K562 (cell line): Measurements from ENCODE around the gene SPATC1L. TPM values are rescaled to one million over a fixed set of nuclear protein-coding genes. Genes with fewer than 3 reads are reported as not detected.

Experiments used
- ATAC-seq: fragments of 200-7000 bp; cut with Tn5 transposase; 3 replicates; pipeline ENCODE4 v1.9.1; 2020; ENCODE audit warnings: moderate library complexity
- BruUV-seq: library from RNA; stranded (reverse); fragments of 400-500 nt; replicated peaks from 2 replicates; lab custom pipeline; 2021; lab: Mats Ljungman, UMichigan
- CTCF ChIA-PET: fragments of 300-600 bp; formaldehyde crosslinking; extraction: SDS; loops from one replicate; lab custom pipeline; 2021; ENCODE audit warnings: low intra/inter-chr PET ratio; lab: Yijun Ruan, JAX
- POLR2A ChIA-PET: fragments of 300-600, 350-650 bp; sonication (Branson Sonifier 250); formaldehyde crosslinking; extraction: SDS; loops from one replicate; lab custom pipeline; 2021; ENCODE audit warnings: antibody characterized with exemption, inconsistent platforms; lab: Yijun Ruan, JAX
- DNase-seq, 4 experiments: peaks; one replicate each; pipeline versions ENCODE4 v3.0.0 to v3.0.0-alpha.2; 2011 to 2018; ENCODE audit warnings: low spot score in 3 of 4, mixed read lengths in 3 of 4; ENCODE audit errors: extremely low read depth in 1 of 4
- FAIRE-seq: peaks from 2 replicates; lab custom pipeline; 2011; peaks lifted over from hg19 to GRCh38; lab: Jason Lieb, UNC
- H2AFZ ChIP-seq: 2 replicates; pipeline ENCODE4 v1.6.0; 2011; ENCODE audit warnings: low read depth, low read length, control low read depth, inconsistent platforms
- H3K27ac ChIP-seq: fragments of 200-600 bp; 3 replicates; pipeline ENCODE4 v1.8.0; 2011; ENCODE audit warnings: low read depth, mild to moderate bottlenecking, control low read depth, inconsistent platforms, low read length, moderate library complexity, mixed read lengths; ENCODE audit errors: extremely low read depth
- H3K27me3 ChIP-seq, 2 experiments: fragments of 300-600 bp in 1 of 2; 2 replicates in 1 of 2; 3 replicates in 1 of 2; pipeline versions ENCODE4 v1.6.0 to v1.8.0; 2011; ENCODE audit warnings: inconsistent platforms in 2 of 2, low read length in 2 of 2, mild to moderate bottlenecking in 1 of 2, mixed read lengths in 1 of 2, moderate library complexity in 1 of 2; ENCODE audit not compliant: control insufficient read depth in 2 of 2, insufficient read depth in 2 of 2
- H3K36me3 ChIP-seq: fragments of 300-600 bp; 3 replicates; pipeline ENCODE4 v1.8.0; 2011; ENCODE audit warnings: mild to moderate bottlenecking, low read length, inconsistent platforms; ENCODE audit not compliant: control insufficient read depth, insufficient read depth
- H3K4me1 ChIP-seq, 2 experiments: fragments of 200-600 bp in 1 of 2; replicated peaks in 1 of 2; 2 replicates in 1 of 2; 3 replicates in 1 of 2; pipeline versions ENCODE4 v1.5.1 to v1.8.0; 2011; ENCODE audit warnings: inconsistent platforms in 2 of 2, low read length in 2 of 2, mild to moderate bottlenecking in 1 of 2, mixed read lengths in 1 of 2, moderate library complexity in 1 of 2; ENCODE audit not compliant: control insufficient read depth in 2 of 2, insufficient read depth in 2 of 2
- H3K4me2 ChIP-seq: 2 replicates; pipeline ENCODE4 v1.6.1; 2011; ENCODE audit warnings: low read length, control low read depth, inconsistent platforms, mixed read lengths; ENCODE audit not compliant: insufficient read depth
- H3K4me3 ChIP-seq: fragments of 200-600 bp; sonication (generic), shearing (Covaris generic); 2 replicates; pipeline ENCODE4 v1.5.1; 2016; ENCODE audit warnings: control low read depth, inconsistent platforms
- H3K79me2 ChIP-seq: fragments of 200-600 bp; 3 replicates; pipeline ENCODE4 v1.8.0; 2011; ENCODE audit warnings: low read length, inconsistent platforms; ENCODE audit not compliant: control insufficient read depth, insufficient read depth
- H3K9ac ChIP-seq, 2 experiments: 2 replicates each; pipeline versions ENCODE4 v1.6.0 to v1.6.1; 2011; ENCODE audit warnings: low read depth in 2 of 2, low read length in 2 of 2, control low read depth in 1 of 2, inconsistent platforms in 1 of 2, mild to moderate bottlenecking in 1 of 2, mixed read lengths in 1 of 2; ENCODE audit not compliant: insufficient read depth in 1 of 2
- H3K9me1 ChIP-seq: one replicate; pipeline ENCODE4 v1.6.0; 2011; ENCODE audit warnings: inconsistent platforms, mild to moderate bottlenecking, low read length, moderate library complexity; ENCODE audit not compliant: control insufficient read depth, insufficient read depth
- H3K9me3 ChIP-seq: replicated peaks from 2 replicates; pipeline ENCODE4 v1.5.1; 2011; ENCODE audit warnings: low read depth, low read length, inconsistent platforms; ENCODE audit not compliant: control insufficient read depth, insufficient read depth
- H4K20me1 ChIP-seq: replicated peaks from 2 replicates; pipeline ENCODE4 v1.6.1; 2011; ENCODE audit warnings: low read length, inconsistent platforms, mixed read lengths; ENCODE audit not compliant: control insufficient read depth, insufficient read depth
- CHD2 ChIP-seq: IDR thresholded peaks from 2 replicates; pipeline ENCODE4 v1.6.1; 2011; ENCODE audit warnings: low read depth, low read length
- CREBBP ChIP-seq: IDR thresholded peaks from one replicate; pipeline ENCODE4 v1.6.1; 2012; ENCODE audit warnings: low read depth, mild to moderate bottlenecking, control low read depth, inconsistent platforms, low read length
- HMG20B ChIP-seq: fragments of 250-450 bp; sonication (Bioruptor Pico); IDR thresholded peaks from 2 replicates; pipeline ENCODE4 v1.5.0; 2021; ENCODE audit warnings: mild to moderate bottlenecking
- KAT8 ChIP-seq: fragments of 450-650 bp; IDR thresholded peaks from 2 replicates; pipeline ENCODE4 v1.6.1; 2016; ENCODE audit warnings: low read depth, mild to moderate bottlenecking
- L3MBTL2 ChIP-seq: fragments of 450-650 bp; IDR thresholded peaks from 2 replicates; pipeline ENCODE4 v1.6.1; 2016; ENCODE audit warnings: mild to moderate bottlenecking, moderate library complexity
- MCM7 ChIP-seq, 2 experiments: fragments of 450-650 bp; IDR thresholded peaks; 2 replicates each; pipeline ENCODE4 v1.6.1; 2016 to 2018
- NR2C2 ChIP-seq, 2 experiments: fragments of 200-800 bp in 1 of 2; sonication (Bioruptor generic) in 1 of 2; sonication (generic) in 1 of 2; formaldehyde crosslinking in 1 of 2; IDR thresholded peaks; 2 replicates each; pipeline versions ENCODE4 v1.6.1 to v1.8.0; 2016 to 2022; ENCODE audit warnings: mild to moderate bottlenecking in 1 of 2, missing compliant biosample characterization in 1 of 2, missing genetic modification characterization in 1 of 2, missing genetic modification reagents in 1 of 2
- PTRF ChIP-seq: fragments of 450-650 bp; IDR thresholded peaks from 2 replicates; pipeline ENCODE4 v1.6.1; 2016; ENCODE audit warnings: mild to moderate bottlenecking, missing genetic modification characterization, missing compliant biosample characterization
- RBM22 ChIP-seq: fragments of 200-400 bp; formaldehyde crosslinking; IDR thresholded peaks from 2 replicates; pipeline ENCODE4 v1.6.1; 2018; ENCODE audit warnings: low read length, low read depth; ENCODE audit not compliant: poor library complexity, severe bottlenecking
- XRCC5 ChIP-seq: fragments of 200-400 bp; formaldehyde crosslinking; IDR thresholded peaks from 2 replicates; pipeline ENCODE4 v1.6.1; 2017; ENCODE audit warnings: low read depth, mild to moderate bottlenecking, low read length
- YY1 ChIP-seq, 3 experiments: IDR thresholded peaks; 2 replicates each; pipeline ENCODE4 v1.6.1; 2011; ENCODE audit warnings: low read length in 2 of 3, mild to moderate bottlenecking in 2 of 3, moderate library complexity in 2 of 3, borderline replicate concordance in 1 of 3, control low read depth in 1 of 3, low read depth in 1 of 3; ENCODE audit not compliant: insufficient read depth in 3 of 3, insufficient replicate concordance in 2 of 3, control insufficient read depth in 1 of 3, insufficient read length in 1 of 3; ENCODE audit errors: extremely low read depth in 1 of 3
- ZNF354B ChIP-seq: fragments of 250-450 bp; sonication (Bioruptor Pico); IDR thresholded peaks from 2 replicates; pipeline ENCODE4 v1.4.0; 2020
- ZNF79 ChIP-seq: fragments of 250-450 bp; sonication (Bioruptor Pico); IDR thresholded peaks from 2 replicates; pipeline ENCODE4 v1.4.0; 2020; ENCODE audit warnings: low read depth, mild to moderate bottlenecking, moderate library complexity
- WGBS: fragments of 100-300 bp; shearing (Covaris generic); methylation state at CpG from one replicate; pipeline ENCODE4 v1.1.6; 2016; ENCODE audit warnings: low coverage, mixed read lengths; ENCODE audit not compliant: insufficient coverage; ENCODE audit errors: missing lambda C conversion rate; 5-methylcytosine and 5-hydroxymethylcytosine counted together
- in situ Hi-C: fragments of 300-500 bp; cut with MboI; formaldehyde crosslinking; loops from 4 replicates; pipeline ENCODE4 v1.15.0; 2018; ENCODE audit warnings: inconsistent platforms, mixed read lengths
- intact Hi-C: fragments of 100-400 bp; cut with micrococcal nuclease; formaldehyde crosslinking; loops from 2 replicates; pipeline ENCODE4 v1.14.2; 2022
- polyA plus RNA-seq, 8 experiments: library from polyadenylated mRNA; depleted of rRNA in 4 of 8; stranded (reverse) in 5 of 8; unstranded in 3 of 8; fragments of >200 nt; fragmentation: Nextera tagmentation in 2 of 8; fragmentation: Illumina TruSeq in 1 of 8; extraction: Ambion mirVana in 2 of 8; extraction: Trizol in 1 of 8; gene quantifications; 2 replicates each; pipeline versions ENCODE4 v1.2.1 to v1.2.3, GENCODE V29; 2011 to 2014; ENCODE audit warnings: inconsistent platforms in 1 of 8, missing spikeins in 1 of 8
- total RNA-seq, 7 experiments: library from RNA; depleted of rRNA in 6 of 7; stranded (reverse); fragments of >200 nt in 6 of 7; fragmentation: Illumina TruSeq in 2 of 7; extraction: Trizol in 2 of 7; gene quantifications; 2 replicates each; pipeline versions ENCODE4 v1.2.1 to v1.2.3, GENCODE V29; 2011 to 2021; ENCODE audit warnings: low replicate concordance in 1 of 7
- TF ChIP-seq, protein P1 (sequence below): sonication (generic); formaldehyde crosslinking; IDR thresholded peaks from 2 replicates; pipeline ENCODE4 v1.8.0; 2022; ENCODE audit warnings: mild to moderate bottlenecking, missing genetic modification reagents
- TF ChIP-seq, protein P2 (sequence below): fragments of 450-650 bp; IDR thresholded peaks from 2 replicates; pipeline ENCODE4 v1.7.0; 2016; ENCODE audit warnings: borderline replicate concordance

The SPATC1L gene
- total and polyA plus RNA-seq, 9 of the 15 experiments (the other 6 are each of a cell fraction or from before 2014, with no cell fraction given) = 0.14 to 121 (median 34.0) TPM; not detected in 1

DNA sequence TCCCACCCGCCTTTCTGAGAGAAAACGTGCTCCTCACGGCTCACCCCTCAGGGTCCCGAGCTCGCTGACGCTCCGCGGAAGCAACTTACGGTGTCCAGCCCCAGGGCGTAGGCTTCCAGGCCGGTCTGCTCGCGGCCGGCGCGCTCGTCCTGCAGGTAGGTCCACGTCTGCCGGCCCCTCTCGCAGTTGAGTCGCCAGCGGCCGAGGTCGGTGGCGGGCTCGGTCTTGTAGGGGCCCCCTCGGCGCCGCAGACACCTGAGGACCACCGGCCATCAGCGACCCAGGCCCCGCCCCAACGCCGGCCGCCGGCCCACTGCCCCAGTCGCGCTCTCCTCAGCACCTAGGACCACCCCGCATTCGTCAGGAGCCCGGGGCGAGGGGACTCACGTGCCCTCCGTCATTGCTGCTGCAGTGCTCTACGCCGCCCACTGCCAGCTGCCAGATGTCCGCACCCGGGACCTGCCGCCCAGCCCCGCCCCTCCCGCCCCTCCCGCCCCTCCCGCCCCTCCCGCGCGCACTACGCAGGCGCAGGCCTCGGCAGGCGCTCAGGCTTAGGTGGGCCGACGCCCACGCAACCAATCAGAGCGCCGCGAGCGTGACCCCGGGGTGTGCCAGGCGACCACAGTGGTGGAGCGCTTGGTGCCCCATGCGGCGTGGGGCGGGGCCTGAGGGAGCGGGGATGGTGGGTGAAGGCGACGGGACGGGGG, 44.2 kb upstream of the SPATC1L start, which contains the start of gene LSS:
LSS (minus strand) TSS at position 430 of the 707 bp plus-strand sequence; CDS start at position 401, 29 bp downstream.
- Histone ChIP-seq H3K4me1 (peaks cover 38 to 39% of the 10 kb centered on the region in 2 experiments; a peak in 4 of 5 replicates), H3K4me2 (peak within 1 kb of the TSS; percentile 95), H4K20me1 (peaks cover 9% of the 10 kb centered on the region; the same call in 1 of the 2 replicates), H3K79me2 (peaks cover 89% of the 10 kb centered on the region), H3K9me3 (no peaks in the 10 kb centered on the region), H3K36me3 (peaks cover 58% of the 10 kb centered on the region), H3K27me3 (no peaks in the 10 kb centered on the region), H3K9me1 (peaks cover 2% of the 10 kb centered on the region), H2AFZ (peak within 1 kb of the TSS; percentile 91), H3K27ac (peak within 1 kb of the TSS; percentile 90), H3K9ac (peak within 1 kb of the TSS; percentile 92 to 97), H3K4me3 (peak within 1 kb of the TSS; percentile 87)
- in situ Hi-C loops = no loop called here
- DNase-seq (peak; percentile 98 to 100 (median 98)), ATAC-seq (peak; percentile 92), FAIRE-seq (peak; percentile 56)
- CTCF ChIA-PET = no interaction called here
- WGBS = under 1% methylated on average over 60 of the region's 77 CpGs
- intact Hi-C loops = loop anchor here (2.0 to 10.0 kb wide), 5 partner anchors 41 to 226 kb away; partner anchors contain the start of genes DIP2A and PCNT
- POLR2A ChIA-PET = interaction anchor here (1.1 to 4.2 kb wide), 5 partner anchors 12 to 227 kb away, joined by 3 to 27 read pairs (median 5); no protein-coding TSS in a partner anchor
- BruUV-seq = no TSS peak
- TF ChIP-seq YY1 (IDR thresholded peaks at IDR 0.05; ENCODE audit: borderline replicate concordance in 1 of 3, control insufficient read depth in 1 of 3, extremely low read depth in 1 of 3, insufficient read depth in 3 of 3, insufficient read length in 1 of 3, insufficient replicate concordance in 2 of 3, low read depth in 1 of 3, low read length in 2 of 3) (peak in 1 of 3 experiments; percentile 11), ZNF79 (CRISPR knock-in tag) (no peak), KAT8 (no peak), L3MBTL2 (peak; percentile 89), ZNF354B (no peak), MCM7 (IDR thresholded peaks at IDR 0.05) (no peak), CHD2 (no peak; the same call in 1 of the 2 replicates), CREBBP (no peak), HMG20B (no peak), XRCC5 (no peak; the same call in 1 of the 2 replicates), NR2C2 (CRISPR knock-in tag; IDR thresholded peaks at IDR 0.05) (peak; percentile 67; the same call in 1 of the 2 replicates), NR2C2 (tag; IDR thresholded peaks at IDR 0.05) (peak; percentile 70), PTRF (tag) (no peak), RBM22 (peak; percentile 8)
- TF ChIP-seq, protein P1, sequence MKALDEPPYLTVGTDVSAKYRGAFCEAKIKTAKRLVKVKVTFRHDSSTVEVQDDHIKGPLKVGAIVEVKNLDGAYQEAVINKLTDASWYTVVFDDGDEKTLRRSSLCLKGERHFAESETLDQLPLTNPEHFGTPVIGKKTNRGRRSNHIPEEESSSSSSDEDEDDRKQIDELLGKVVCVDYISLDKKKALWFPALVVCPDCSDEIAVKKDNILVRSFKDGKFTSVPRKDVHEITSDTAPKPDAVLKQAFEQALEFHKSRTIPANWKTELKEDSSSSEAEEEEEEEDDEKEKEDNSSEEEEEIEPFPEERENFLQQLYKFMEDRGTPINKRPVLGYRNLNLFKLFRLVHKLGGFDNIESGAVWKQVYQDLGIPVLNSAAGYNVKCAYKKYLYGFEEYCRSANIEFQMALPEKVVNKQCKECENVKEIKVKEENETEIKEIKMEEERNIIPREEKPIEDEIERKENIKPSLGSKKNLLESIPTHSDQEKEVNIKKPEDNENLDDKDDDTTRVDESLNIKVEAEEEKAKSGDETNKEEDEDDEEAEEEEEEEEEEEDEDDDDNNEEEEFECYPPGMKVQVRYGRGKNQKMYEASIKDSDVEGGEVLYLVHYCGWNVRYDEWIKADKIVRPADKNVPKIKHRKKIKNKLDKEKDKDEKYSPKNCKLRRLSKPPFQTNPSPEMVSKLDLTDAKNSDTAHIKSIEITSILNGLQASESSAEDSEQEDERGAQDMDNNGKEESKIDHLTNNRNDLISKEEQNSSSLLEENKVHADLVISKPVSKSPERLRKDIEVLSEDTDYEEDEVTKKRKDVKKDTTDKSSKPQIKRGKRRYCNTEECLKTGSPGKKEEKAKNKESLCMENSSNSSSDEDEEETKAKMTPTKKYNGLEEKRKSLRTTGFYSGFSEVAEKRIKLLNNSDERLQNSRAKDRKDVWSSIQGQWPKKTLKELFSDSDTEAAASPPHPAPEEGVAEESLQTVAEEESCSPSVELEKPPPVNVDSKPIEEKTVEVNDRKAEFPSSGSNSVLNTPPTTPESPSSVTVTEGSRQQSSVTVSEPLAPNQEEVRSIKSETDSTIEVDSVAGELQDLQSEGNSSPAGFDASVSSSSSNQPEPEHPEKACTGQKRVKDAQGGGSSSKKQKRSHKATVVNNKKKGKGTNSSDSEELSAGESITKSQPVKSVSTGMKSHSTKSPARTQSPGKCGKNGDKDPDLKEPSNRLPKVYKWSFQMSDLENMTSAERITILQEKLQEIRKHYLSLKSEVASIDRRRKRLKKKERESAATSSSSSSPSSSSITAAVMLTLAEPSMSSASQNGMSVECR (CRISPR knock-in tag) = peak; percentile 91
- TF ChIP-seq, protein P2, sequence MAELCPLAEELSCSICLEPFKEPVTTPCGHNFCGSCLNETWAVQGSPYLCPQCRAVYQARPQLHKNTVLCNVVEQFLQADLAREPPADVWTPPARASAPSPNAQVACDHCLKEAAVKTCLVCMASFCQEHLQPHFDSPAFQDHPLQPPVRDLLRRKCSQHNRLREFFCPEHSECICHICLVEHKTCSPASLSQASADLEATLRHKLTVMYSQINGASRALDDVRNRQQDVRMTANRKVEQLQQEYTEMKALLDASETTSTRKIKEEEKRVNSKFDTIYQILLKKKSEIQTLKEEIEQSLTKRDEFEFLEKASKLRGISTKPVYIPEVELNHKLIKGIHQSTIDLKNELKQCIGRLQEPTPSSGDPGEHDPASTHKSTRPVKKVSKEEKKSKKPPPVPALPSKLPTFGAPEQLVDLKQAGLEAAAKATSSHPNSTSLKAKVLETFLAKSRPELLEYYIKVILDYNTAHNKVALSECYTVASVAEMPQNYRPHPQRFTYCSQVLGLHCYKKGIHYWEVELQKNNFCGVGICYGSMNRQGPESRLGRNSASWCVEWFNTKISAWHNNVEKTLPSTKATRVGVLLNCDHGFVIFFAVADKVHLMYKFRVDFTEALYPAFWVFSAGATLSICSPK = no peak
